Gastroesophageal sphincter (tissue), 3 donors: Measurements from ENCODE around the gene ITPR2.

Experiments
- CTCF ChIP-seq, 4 experiments: fragments of 200-600 bp in 2 of 4; fragments of 450-650 bp in 2 of 4; sonication (generic) in 1 of 4; IDR thresholded peaks; one replicate each; pipeline ENCODE4 v1.5.1; 2017 to 2019; ENCODE audit warnings: antibody characterized with exemption in 4 of 4, mild to moderate bottlenecking in 2 of 4, moderate library complexity in 2 of 4
- EP300 ChIP-seq: sonication (generic); formaldehyde crosslinking; IDR thresholded peaks from one replicate; pipeline ENCODE4 v1.6.1; 2017; ENCODE audit warnings: antibody characterized with exemption, mild to moderate bottlenecking

GRCh38 chr12:26299751-26300150, 533.2 kb downstream of the ITPR2 start:
- TF ChIP-seq CTCF (IDR thresholded peaks at IDR 0.05) (no peak), EP300 (no peak)
